CD4-positive, alpha-beta T cell (primary cell): ENCODE measurements around the gene CAD. TPM values are rescaled to one million over a fixed set of nuclear protein-coding genes. Genes with fewer than 3 reads are reported as not detected.
A peak's percentile ranks its signal among the peaks of the same experiment; 100 is the strongest.

ENCODE experiments used
- ATAC-seq: fragments of 200-7000 bp; cut with Tn5 transposase; one replicate; pipeline ENCODE4 v1.10.0; 2022; ENCODE audit warnings: mild to moderate bottlenecking; ENCODE audit not compliant: poor library complexity
- CTCF ChIA-PET: fragments of 350-600 bp; sonication (Branson Sonifier 250); formaldehyde crosslinking; loops from one replicate; lab custom pipeline; 2021; ENCODE audit warnings: antibody characterized with exemption, inconsistent platforms; lab: Charles Lee
- POLR2A ChIA-PET: fragments of 350-600 bp; sonication (Branson Sonifier 250); formaldehyde crosslinking; loops from one replicate; lab custom pipeline; 2021; ENCODE audit warnings: antibody characterized with exemption, inconsistent platforms; lab: Charles Lee
- DNase-seq, 14 experiments: peaks; one replicate each; pipeline ENCODE4 v3.0.0-alpha.2; 2013 to 2020; ENCODE audit warnings: mixed read lengths in 2 of 14
- H3K27ac ChIP-seq, 2 donors: one replicate each; pipeline versions ENCODE4 v1.5.1 to v1.7.0; 2013; ENCODE audit warnings: low read length in 2 of 2, low read depth in 1 of 2, mild to moderate bottlenecking in 1 of 2
- H3K27me3 ChIP-seq, 2 experiments: 1 replicate in 1 of 2; 2 replicates in 1 of 2; pipeline versions ENCODE4 v1.6.1 to v1.7.0; 2013; ENCODE audit warnings: low read length in 2 of 2, control low read depth in 1 of 2, mild to moderate bottlenecking in 1 of 2, moderate library complexity in 1 of 2; ENCODE audit not compliant: insufficient read depth in 2 of 2, control insufficient read depth in 1 of 2
- H3K36me3 ChIP-seq: one replicate; pipeline ENCODE4 v1.6.1; 2013; ENCODE audit warnings: low read length, control low read depth; ENCODE audit not compliant: insufficient read depth
- H3K4me1 ChIP-seq: one replicate; pipeline ENCODE4 v1.6.1; 2013; ENCODE audit warnings: low read length, control low read depth; ENCODE audit not compliant: insufficient read depth
- H3K4me3 ChIP-seq: one replicate; pipeline ENCODE4 v1.5.1; 2013; ENCODE audit warnings: mild to moderate bottlenecking, low read length, moderate library complexity
- H3K9me3 ChIP-seq, 2 experiments: 1 replicate in 1 of 2; 2 replicates in 1 of 2; pipeline versions ENCODE4 v1.6.1 to v1.7.0; 2013; ENCODE audit warnings: low read length in 2 of 2, mild to moderate bottlenecking in 2 of 2, control low read depth in 1 of 2, moderate library complexity in 1 of 2; ENCODE audit not compliant: control insufficient read depth in 1 of 2, insufficient read depth in 1 of 2
- H3K27ac Mint-ChIP-seq: one replicate; pipeline ENCODE4 v1.8.0; 2020; ENCODE audit warnings: mixed read lengths
- H3K27me3 Mint-ChIP-seq: one replicate; pipeline ENCODE4 v1.8.0; 2021; ENCODE audit warnings: mixed read lengths
- H3K36me3 Mint-ChIP-seq: one replicate; pipeline ENCODE4 v1.8.0; 2021; ENCODE audit warnings: low read depth, mixed read lengths
- H3K4me1 Mint-ChIP-seq: one replicate; pipeline ENCODE4 v1.8.0; 2021; ENCODE audit warnings: low read depth, mixed read lengths
- H3K4me3 Mint-ChIP-seq: one replicate; pipeline ENCODE4 v1.8.0; 2020; ENCODE audit warnings: mild to moderate bottlenecking, mixed read lengths
- H3K9me3 Mint-ChIP-seq: one replicate; pipeline ENCODE4 v1.8.0; 2020; ENCODE audit warnings: mixed read lengths
- CTCF ChIP-seq: fragments of 200-600 bp; IDR thresholded peaks from one replicate; pipeline ENCODE4 v1.8.0; 2022; ENCODE audit warnings: antibody characterized with exemption, mild to moderate bottlenecking
- intact Hi-C, 2 experiments: fragments of 100-400 bp; cut with DNase I in 1 of 2; cut with micrococcal nuclease in 1 of 2; formaldehyde crosslinking; loops; one replicate each; pipeline versions ENCODE4 v1.15.1 to v1.9.0; 2023 to 2025; cut with DNase I, micrococcal nuclease
- total RNA-seq, 174 experiments: library from RNA in 2 of 174; stranded (reverse) in 2 of 174; gene quantifications; one replicate each; pipeline ENCODE4 v1.2.3 and lab custom pipeline; 2021 to 2026

Gene CAD
- total RNA-seq, 2 experiments from 2014 or later: 20.0 to 20.3 TPM

GRCh38 chr2:27203741-27204140 is 13.4 kb upstream of the CAD start:
- Mint-ChIP-seq H3K36me3 (peaks cover 99% of the 10 kb centered on the region), H3K27ac (no peak overlapping the region), H3K4me1 (no peaks in the 10 kb centered on the region), H3K27me3 (no peaks in the 10 kb centered on the region), H3K9me3 (no peaks in the 10 kb centered on the region), H3K4me3 (no peak overlapping the region)
- no peak for TF ChIP-seq CTCF
- ChIA-PET POLR2A (no interaction called here), CTCF (no interaction called here)
- peaks cover 10% of the 10 kb centered on the region for H3K4me1 ChIP-seq
- H3K4me3 ChIP-seq: no peak overlapping the region
- ATAC-seq: no peak
- H3K9me3 ChIP-seq: no peaks in the 10 kb centered on the region
- intact Hi-C loops: no loop called here
- no peak for DNase-seq
- H3K36me3 ChIP-seq: peaks cover 66% of the 10 kb centered on the region
- no peaks in the 10 kb centered on the region for H3K27me3 ChIP-seq
- H3K27ac ChIP-seq: no peak overlapping the region

- no peaks in the 10 kb centered on the region for H3K27me3 Mint-ChIP-seq
- DNase-seq (peak in 1 of 14 experiments; percentile 18), ATAC-seq (no peak)
- H3K4me3 Mint-ChIP-seq: no peak overlapping the region
- H3K4me1 ChIP-seq: peaks cover 10% of the 10 kb centered on the region
- peaks cover 99% of the 10 kb centered on the region for H3K36me3 Mint-ChIP-seq
- no peak for TF ChIP-seq CTCF
- H3K27ac Mint-ChIP-seq: no peak overlapping the region
- intact Hi-C loops: no loop called here
- H3K36me3 ChIP-seq: peaks cover 66% of the 10 kb centered on the region
- no peaks in the 10 kb centered on the region for H3K9me3 Mint-ChIP-seq
- peaks cover 5% of the 10 kb centered on the region for H3K4me1 Mint-ChIP-seq
- no peak overlapping the region for H3K27ac ChIP-seq
- no peaks in the 10 kb centered on the region for H3K9me3 ChIP-seq
- ChIA-PET POLR2A (no interaction called here), CTCF (no interaction called here)
- H3K27me3 ChIP-seq: no peaks in the 10 kb centered on the region
- no peak overlapping the region for H3K4me3 ChIP-seq
These were observed 12.6 kb upstream of the CAD start for GRCh38 chr2:27204566-27204965.

- DNase-seq (no peak), ATAC-seq (no peak)
- intact Hi-C loops: no loop called here
- peaks cover 10% of the 10 kb centered on the region for H3K4me1 ChIP-seq
- TF ChIP-seq CTCF: no peak
- Mint-ChIP-seq H3K4me1 (peaks cover 11% of the 10 kb centered on the region), H3K4me3 (no peak overlapping the region), H3K27me3 (no peaks in the 10 kb centered on the region), H3K36me3 (peaks cover 98% of the 10 kb centered on the region), H3K9me3 (no peaks in the 10 kb centered on the region), H3K27ac (peak overlapping the region; percentile 4)
- no peak overlapping the region for H3K4me3 ChIP-seq
- H3K27me3 ChIP-seq: no peaks in the 10 kb centered on the region
- CTCF ChIA-PET: no interaction called here
- no peak overlapping the region for H3K27ac ChIP-seq
- no peaks in the 10 kb centered on the region for H3K9me3 ChIP-seq
- POLR2A ChIA-PET: no interaction called here
- H3K36me3 ChIP-seq: peaks cover 63% of the 10 kb centered on the region
These were observed 12.0 kb upstream of the CAD start for GRCh38 chr2:27205206-27205605.
